HCT116 (cell line): ENCODE data around the gene ETNPPL. TPM values are rescaled to one million over a fixed set of nuclear protein-coding genes. Genes with fewer than 3 reads are reported as not detected.

Experiments used
- ATAC-seq: fragments of 200-7000 bp; cut with Tn5 transposase; 2 replicates; pipeline ENCODE4 v1.9.1; 2020; ENCODE audit warnings: mild to moderate bottlenecking, moderate library complexity
- BruUV-seq: library from RNA; stranded (reverse); fragments of 400-500 nt; replicated peaks from 2 replicates; lab custom pipeline; 2021; lab: Mats Ljungman, UMichigan
- CTCF ChIA-PET: fragments of 300-600 bp; sonication (Branson Sonifier 250); formaldehyde crosslinking; loops from one replicate; lab custom pipeline; 2021; ENCODE audit warnings: antibody characterized with exemption; lab: Charles Lee
- POLR2A ChIA-PET: fragments of 300-600, 350-600 bp; sonication (Branson Sonifier 250); formaldehyde crosslinking; loops from one replicate; lab custom pipeline; 2021; ENCODE audit warnings: antibody characterized with exemption; lab: Charles Lee
- RAD21 ChIA-PET, 2 experiments: fragments of 300-600 bp; sonication (Branson Sonifier 250); formaldehyde crosslinking; loops; one replicate each; lab custom pipeline; 2023; ENCODE audit warnings: low total read pairs in 2 of 2; ENCODE audit not compliant: uncharacterized antibody in 2 of 2, unreplicated experiment in 2 of 2, low non-redundant PET in 1 of 2; lab: Charles Lee
- DNase-seq: peaks from one replicate; pipeline ENCODE4 v3.0.0-alpha.2; 2010; ENCODE audit warnings: low read depth, low spot score
- H2AFZ ChIP-seq: fragments of 200-600 bp; shearing (Covaris generic), sonication (generic); 2 replicates; pipeline ENCODE4 v1.6.1; 2017; ENCODE audit warnings: low read depth, mixed run types, mixed read lengths, antibody characterized with exemption, low read length; ENCODE audit not compliant: poor library complexity, severe bottlenecking
- H3K27ac ChIP-seq: 2 replicates; pipeline ENCODE4 v1.5.1; 2012; ENCODE audit warnings: low read depth, low read length
- H3K27me3 ChIP-seq: fragments of 200-600 bp; sonication (generic); 2 replicates; pipeline ENCODE4 v1.6.1; 2016; ENCODE audit warnings: mixed run types, low read length, mixed read lengths; ENCODE audit not compliant: insufficient read depth
- H3K36me3 ChIP-seq, 2 experiments: fragments of 200-500 bp in 1 of 2; fragments of 200-600 bp in 1 of 2; sonication (Bioruptor generic) in 1 of 2; sonication (generic) in 1 of 2; 2 replicates each; pipeline versions ENCODE4 v1.5.1 to v1.6.1; 2014 to 2016; ENCODE audit warnings: low read length in 2 of 2, inconsistent platforms in 1 of 2, mixed read lengths in 1 of 2, mixed run types in 1 of 2; ENCODE audit not compliant: insufficient read depth in 2 of 2, control insufficient read depth in 1 of 2
- H3K4me1 ChIP-seq, 2 experiments: fragments of 200-600 bp in 1 of 2; sonication (generic) in 1 of 2; 2 replicates each; pipeline versions ENCODE4 v1.5.1 to v1.6.1; 2012 to 2017; ENCODE audit warnings: low read length in 2 of 2, inconsistent platforms in 1 of 2, mild to moderate bottlenecking in 1 of 2, mixed read lengths in 1 of 2, mixed run types in 1 of 2, moderate library complexity in 1 of 2; ENCODE audit not compliant: insufficient read depth in 2 of 2, control insufficient read depth in 1 of 2
- H3K4me2 ChIP-seq: fragments of 200-600 bp; sonication (generic); 2 replicates; pipeline ENCODE4 v1.6.1; 2017; ENCODE audit warnings: mixed run types, low read length, mixed read lengths
- H3K4me3 ChIP-seq, 2 experiments: fragments of 200-600 bp in 1 of 2; sonication (generic) in 1 of 2; replicated peaks in 1 of 2; 2 replicates each; pipeline ENCODE4 v1.5.1; 2011 to 2016; ENCODE audit warnings: low read length in 2 of 2, control low read depth in 1 of 2, low read depth in 1 of 2, mild to moderate bottlenecking in 1 of 2, mixed read lengths in 1 of 2, mixed run types in 1 of 2
- H3K79me2 ChIP-seq: fragments of 200-600 bp; sonication (generic); 2 replicates; pipeline ENCODE4 v1.6.1; 2017; ENCODE audit warnings: mild to moderate bottlenecking, mixed run types, low read length, moderate library complexity, mixed read lengths; ENCODE audit not compliant: insufficient read depth
- H3K9ac ChIP-seq: fragments of 200-600 bp; sonication (generic); 2 replicates; pipeline ENCODE4 v1.6.1; 2016; ENCODE audit warnings: low read length, mixed read lengths
- H3K9me2 ChIP-seq: fragments of 200-600 bp; sonication (generic), shearing (Covaris generic); 2 replicates; pipeline ENCODE4 v1.6.1; 2017; ENCODE audit warnings: mixed run types, mild to moderate bottlenecking, moderate library complexity; ENCODE audit not compliant: insufficient read depth
- H3K9me3 ChIP-seq, 2 experiments: fragments of 200-500 bp in 1 of 2; fragments of 200-600 bp in 1 of 2; sonication (Bioruptor generic) in 1 of 2; sonication (generic) in 1 of 2; 2 replicates each; pipeline ENCODE4 v1.6.1; 2014 to 2017; ENCODE audit warnings: low read length in 2 of 2, mixed read lengths in 2 of 2, inconsistent platforms in 1 of 2, low read depth in 1 of 2, mild to moderate bottlenecking in 1 of 2, mixed run types in 1 of 2, moderate library complexity in 1 of 2; ENCODE audit not compliant: control insufficient read depth in 1 of 2, insufficient read depth in 1 of 2
- H4K20me1 ChIP-seq: fragments of 200-600 bp; sonication (generic), shearing (Covaris generic); 2 replicates; pipeline ENCODE4 v1.6.1; 2017; ENCODE audit warnings: mixed run types, mild to moderate bottlenecking, moderate library complexity; ENCODE audit not compliant: insufficient read depth
- CEBPB ChIP-seq: IDR thresholded peaks from 2 replicates; pipeline ENCODE4 v1.6.1; 2012; ENCODE audit warnings: low read depth
- EGR1 ChIP-seq: IDR thresholded peaks from 2 replicates; pipeline ENCODE4 v1.6.1; 2012; ENCODE audit warnings: low read depth
- ELF1 ChIP-seq: IDR thresholded peaks from 2 replicates; pipeline ENCODE4 v1.6.1; 2012; ENCODE audit warnings: low read depth, borderline replicate concordance
- EZH2 ChIP-seq: fragments of 200-600 bp; sonication (generic); IDR thresholded peaks from 2 replicates; pipeline ENCODE4 v1.6.1; 2017; ENCODE audit warnings: antibody characterized with exemption, mixed run types
- POLR2AphosphoS5 ChIP-seq: IDR thresholded peaks from 2 replicates; pipeline ENCODE4 v1.6.1; 2011; ENCODE audit warnings: mild to moderate bottlenecking, low read depth, low read length, moderate library complexity
- RAD21 ChIP-seq: IDR thresholded peaks from 2 replicates; pipeline ENCODE4 v1.6.1; 2012; ENCODE audit warnings: low read depth, mild to moderate bottlenecking
- SP1 ChIP-seq: IDR thresholded peaks from 2 replicates; pipeline ENCODE4 v1.6.1; 2012; ENCODE audit warnings: low read depth
- TCF7L2 ChIP-seq: IDR thresholded peaks from 2 replicates; pipeline ENCODE4 v1.7.0; 2011; ENCODE audit warnings: borderline replicate concordance, inconsistent platforms; ENCODE audit not compliant: insufficient read depth, insufficient read length; ENCODE audit errors: extremely low read depth
- ZFX ChIP-seq: fragments of 450-650 bp; IDR thresholded peaks from 2 replicates; pipeline ENCODE4 v1.6.1; 2017
- intact Hi-C: fragments of 100-400 bp; cut with micrococcal nuclease; formaldehyde crosslinking; loops from 2 replicates; pipeline ENCODE4 v1.10.0; 2022
- total RNA-seq: library from RNA; stranded (reverse); gene quantifications from one replicate; pipeline ENCODE4 v1.2.1, GENCODE V29; 2021; ENCODE audit not compliant: unreplicated experiment
- TF ChIP-seq, protein P1 (sequence below): IDR thresholded peaks from 2 replicates; pipeline ENCODE4 v1.6.1; 2011; ENCODE audit warnings: mild to moderate bottlenecking, low read length, moderate library complexity; ENCODE audit not compliant: insufficient replicate concordance; ENCODE audit errors: extremely low read depth
- TF ChIP-seq, protein P2 (sequence below): IDR thresholded peaks from 2 replicates; pipeline ENCODE4 v1.6.1; 2012
- TF ChIP-seq, protein P3 (sequence below): IDR thresholded peaks from 2 replicates; pipeline ENCODE4 v1.6.1; 2012; ENCODE audit warnings: low read depth
- TF ChIP-seq, protein P4 (sequence below): IDR thresholded peaks from 2 replicates; pipeline ENCODE4 v1.6.1; 2012
- TF ChIP-seq, protein P5 (sequence below), 3 experiments: fragments of 200-600 bp in 1 of 3; sonication (generic) in 1 of 3; IDR thresholded peaks in 2 of 3; conservative IDR thresholded peaks in 1 of 3; 2 replicates each; pipeline ENCODE4 v1.5.1; 2012 to 2017; ENCODE audit warnings: low read depth in 2 of 3, low read length in 2 of 3, antibody characterized with exemption in 1 of 3, borderline replicate concordance in 1 of 3, control low read depth in 1 of 3, mild to moderate bottlenecking in 1 of 3, mixed read lengths in 1 of 3, mixed run types in 1 of 3, moderate library complexity in 1 of 3; ENCODE audit not compliant: insufficient read depth in 1 of 3

ETNPPL gene
- total RNA-seq, 1 experiment from 2014 or later: not detected

DNA sequence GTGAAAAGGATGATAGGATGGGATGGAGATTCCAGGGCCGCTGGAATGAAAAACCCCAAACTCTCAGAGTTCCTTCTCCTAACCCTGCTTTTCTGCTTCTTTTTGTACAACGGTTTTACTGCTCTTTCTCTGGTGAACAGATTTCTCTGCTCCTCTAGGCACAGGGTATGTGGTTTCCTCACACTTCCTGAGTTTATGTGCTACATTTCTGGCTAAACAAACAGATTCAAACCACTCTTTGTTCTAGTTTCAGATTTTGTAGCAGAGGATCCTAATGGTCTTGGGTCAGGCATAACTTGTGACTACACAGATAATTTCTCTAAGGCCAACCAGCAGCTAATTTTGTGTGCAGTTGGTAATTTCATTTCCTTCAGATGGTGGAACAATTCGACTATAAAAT is 59.9 kb downstream of the ETNPPL start:
- Histone ChIP-seq H3K27ac (no peak overlapping the region), H3K79me2 (no peaks in the 10 kb centered on the region), H3K27me3 (no peaks in the 10 kb centered on the region), H3K4me2 (no peak overlapping the region), H3K9ac (no peak overlapping the region), H3K4me3 (no peak overlapping the region), H3K36me3 (no peaks in the 10 kb centered on the region), H3K9me2 (no peaks in the 10 kb centered on the region), H3K4me1 (no peaks in the 10 kb centered on the region), H4K20me1 (no peaks in the 10 kb centered on the region), H3K9me3 (no peaks in the 10 kb centered on the region), H2AFZ (no peak overlapping the region)
- RAD21 ChIA-PET: no interaction called here
- POLR2A ChIA-PET: no interaction called here
- TF ChIP-seq EZH2 (no peak), POLR2AphosphoS5 (no peak), SP1 (no peak), RAD21 (no peak), ELF1 (no peak), ZFX (no peak), EGR1 (no peak), CEBPB (no peak), TCF7L2 (no peak)
- TF ChIP-seq, protein P1, sequence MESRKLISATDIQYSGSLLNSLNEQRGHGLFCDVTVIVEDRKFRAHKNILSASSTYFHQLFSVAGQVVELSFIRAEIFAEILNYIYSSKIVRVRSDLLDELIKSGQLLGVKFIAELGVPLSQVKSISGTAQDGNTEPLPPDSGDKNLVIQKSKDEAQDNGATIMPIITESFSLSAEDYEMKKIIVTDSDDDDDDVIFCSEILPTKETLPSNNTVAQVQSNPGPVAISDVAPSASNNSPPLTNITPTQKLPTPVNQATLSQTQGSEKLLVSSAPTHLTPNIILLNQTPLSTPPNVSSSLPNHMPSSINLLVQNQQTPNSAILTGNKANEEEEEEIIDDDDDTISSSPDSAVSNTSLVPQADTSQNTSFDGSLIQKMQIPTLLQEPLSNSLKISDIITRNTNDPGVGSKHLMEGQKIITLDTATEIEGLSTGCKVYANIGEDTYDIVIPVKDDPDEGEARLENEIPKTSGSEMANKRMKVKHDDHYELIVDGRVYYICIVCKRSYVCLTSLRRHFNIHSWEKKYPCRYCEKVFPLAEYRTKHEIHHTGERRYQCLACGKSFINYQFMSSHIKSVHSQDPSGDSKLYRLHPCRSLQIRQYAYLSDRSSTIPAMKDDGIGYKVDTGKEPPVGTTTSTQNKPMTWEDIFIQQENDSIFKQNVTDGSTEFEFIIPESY: no peak
- TF ChIP-seq, protein P2, sequence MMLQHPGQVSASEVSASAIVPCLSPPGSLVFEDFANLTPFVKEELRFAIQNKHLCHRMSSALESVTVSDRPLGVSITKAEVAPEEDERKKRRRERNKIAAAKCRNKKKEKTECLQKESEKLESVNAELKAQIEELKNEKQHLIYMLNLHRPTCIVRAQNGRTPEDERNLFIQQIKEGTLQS: no peak
- TF ChIP-seq, protein P3, sequence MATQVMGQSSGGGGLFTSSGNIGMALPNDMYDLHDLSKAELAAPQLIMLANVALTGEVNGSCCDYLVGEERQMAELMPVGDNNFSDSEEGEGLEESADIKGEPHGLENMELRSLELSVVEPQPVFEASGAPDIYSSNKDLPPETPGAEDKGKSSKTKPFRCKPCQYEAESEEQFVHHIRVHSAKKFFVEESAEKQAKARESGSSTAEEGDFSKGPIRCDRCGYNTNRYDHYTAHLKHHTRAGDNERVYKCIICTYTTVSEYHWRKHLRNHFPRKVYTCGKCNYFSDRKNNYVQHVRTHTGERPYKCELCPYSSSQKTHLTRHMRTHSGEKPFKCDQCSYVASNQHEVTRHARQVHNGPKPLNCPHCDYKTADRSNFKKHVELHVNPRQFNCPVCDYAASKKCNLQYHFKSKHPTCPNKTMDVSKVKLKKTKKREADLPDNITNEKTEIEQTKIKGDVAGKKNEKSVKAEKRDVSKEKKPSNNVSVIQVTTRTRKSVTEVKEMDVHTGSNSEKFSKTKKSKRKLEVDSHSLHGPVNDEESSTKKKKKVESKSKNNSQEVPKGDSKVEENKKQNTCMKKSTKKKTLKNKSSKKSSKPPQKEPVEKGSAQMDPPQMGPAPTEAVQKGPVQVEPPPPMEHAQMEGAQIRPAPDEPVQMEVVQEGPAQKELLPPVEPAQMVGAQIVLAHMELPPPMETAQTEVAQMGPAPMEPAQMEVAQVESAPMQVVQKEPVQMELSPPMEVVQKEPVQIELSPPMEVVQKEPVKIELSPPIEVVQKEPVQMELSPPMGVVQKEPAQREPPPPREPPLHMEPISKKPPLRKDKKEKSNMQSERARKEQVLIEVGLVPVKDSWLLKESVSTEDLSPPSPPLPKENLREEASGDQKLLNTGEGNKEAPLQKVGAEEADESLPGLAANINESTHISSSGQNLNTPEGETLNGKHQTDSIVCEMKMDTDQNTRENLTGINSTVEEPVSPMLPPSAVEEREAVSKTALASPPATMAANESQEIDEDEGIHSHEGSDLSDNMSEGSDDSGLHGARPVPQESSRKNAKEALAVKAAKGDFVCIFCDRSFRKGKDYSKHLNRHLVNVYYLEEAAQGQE: no peak
- TF ChIP-seq, protein P4, sequence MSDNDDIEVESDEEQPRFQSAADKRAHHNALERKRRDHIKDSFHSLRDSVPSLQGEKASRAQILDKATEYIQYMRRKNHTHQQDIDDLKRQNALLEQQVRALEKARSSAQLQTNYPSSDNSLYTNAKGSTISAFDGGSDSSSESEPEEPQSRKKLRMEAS: no peak
- TF ChIP-seq, protein P5, sequence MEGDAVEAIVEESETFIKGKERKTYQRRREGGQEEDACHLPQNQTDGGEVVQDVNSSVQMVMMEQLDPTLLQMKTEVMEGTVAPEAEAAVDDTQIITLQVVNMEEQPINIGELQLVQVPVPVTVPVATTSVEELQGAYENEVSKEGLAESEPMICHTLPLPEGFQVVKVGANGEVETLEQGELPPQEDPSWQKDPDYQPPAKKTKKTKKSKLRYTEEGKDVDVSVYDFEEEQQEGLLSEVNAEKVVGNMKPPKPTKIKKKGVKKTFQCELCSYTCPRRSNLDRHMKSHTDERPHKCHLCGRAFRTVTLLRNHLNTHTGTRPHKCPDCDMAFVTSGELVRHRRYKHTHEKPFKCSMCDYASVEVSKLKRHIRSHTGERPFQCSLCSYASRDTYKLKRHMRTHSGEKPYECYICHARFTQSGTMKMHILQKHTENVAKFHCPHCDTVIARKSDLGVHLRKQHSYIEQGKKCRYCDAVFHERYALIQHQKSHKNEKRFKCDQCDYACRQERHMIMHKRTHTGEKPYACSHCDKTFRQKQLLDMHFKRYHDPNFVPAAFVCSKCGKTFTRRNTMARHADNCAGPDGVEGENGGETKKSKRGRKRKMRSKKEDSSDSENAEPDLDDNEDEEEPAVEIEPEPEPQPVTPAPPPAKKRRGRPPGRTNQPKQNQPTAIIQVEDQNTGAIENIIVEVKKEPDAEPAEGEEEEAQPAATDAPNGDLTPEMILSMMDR (IDR thresholded peaks at IDR 0.05 in 2 of 3, conservative IDR thresholded peaks at IDR 0.05 in 1 of 3; ENCODE audit: borderline replicate concordance in 1 of 3, insufficient read depth in 1 of 3, low read depth in 2 of 3, low read length in 2 of 3): no peak
- CTCF ChIA-PET: no interaction called here
- ATAC-seq (no peak), DNase-seq (no peak)
- intact Hi-C loops: no loop called here
- BruUV-seq: no TSS peak
